LNCAP (cell line): ENCODE data around the gene DDX10.

Experiments used
- TF ChIP-seq, protein P1 (sequence below): fragments of 450-650 bp; IDR thresholded peaks from 2 replicates; pipeline ENCODE4 v1.5.1; 2017; ENCODE audit warnings: mild to moderate bottlenecking

The DDX10 gene

DNA sequence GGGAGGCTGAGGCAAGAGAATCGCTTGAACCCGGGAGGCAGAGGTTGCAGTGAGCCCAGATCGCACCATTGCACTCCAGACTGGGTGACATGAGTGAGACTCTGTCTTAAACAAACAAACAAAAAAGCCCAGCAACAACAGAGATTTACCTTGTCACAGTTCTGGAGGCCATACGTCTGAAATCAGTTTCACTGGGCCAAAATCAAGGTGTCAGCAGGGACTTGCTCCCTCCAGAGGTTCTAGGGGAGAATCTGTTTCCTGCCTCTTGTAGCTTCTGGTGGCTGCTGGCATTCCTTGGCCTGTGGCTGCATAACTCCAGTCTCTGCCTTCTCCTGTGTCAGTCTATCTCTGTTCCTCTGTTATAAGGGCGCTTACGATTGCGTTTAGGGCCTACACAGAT is 1.5 kb downstream of the DDX10 start:
- TF ChIP-seq, protein P1, sequence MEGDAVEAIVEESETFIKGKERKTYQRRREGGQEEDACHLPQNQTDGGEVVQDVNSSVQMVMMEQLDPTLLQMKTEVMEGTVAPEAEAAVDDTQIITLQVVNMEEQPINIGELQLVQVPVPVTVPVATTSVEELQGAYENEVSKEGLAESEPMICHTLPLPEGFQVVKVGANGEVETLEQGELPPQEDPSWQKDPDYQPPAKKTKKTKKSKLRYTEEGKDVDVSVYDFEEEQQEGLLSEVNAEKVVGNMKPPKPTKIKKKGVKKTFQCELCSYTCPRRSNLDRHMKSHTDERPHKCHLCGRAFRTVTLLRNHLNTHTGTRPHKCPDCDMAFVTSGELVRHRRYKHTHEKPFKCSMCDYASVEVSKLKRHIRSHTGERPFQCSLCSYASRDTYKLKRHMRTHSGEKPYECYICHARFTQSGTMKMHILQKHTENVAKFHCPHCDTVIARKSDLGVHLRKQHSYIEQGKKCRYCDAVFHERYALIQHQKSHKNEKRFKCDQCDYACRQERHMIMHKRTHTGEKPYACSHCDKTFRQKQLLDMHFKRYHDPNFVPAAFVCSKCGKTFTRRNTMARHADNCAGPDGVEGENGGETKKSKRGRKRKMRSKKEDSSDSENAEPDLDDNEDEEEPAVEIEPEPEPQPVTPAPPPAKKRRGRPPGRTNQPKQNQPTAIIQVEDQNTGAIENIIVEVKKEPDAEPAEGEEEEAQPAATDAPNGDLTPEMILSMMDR, result no peak

DNA sequence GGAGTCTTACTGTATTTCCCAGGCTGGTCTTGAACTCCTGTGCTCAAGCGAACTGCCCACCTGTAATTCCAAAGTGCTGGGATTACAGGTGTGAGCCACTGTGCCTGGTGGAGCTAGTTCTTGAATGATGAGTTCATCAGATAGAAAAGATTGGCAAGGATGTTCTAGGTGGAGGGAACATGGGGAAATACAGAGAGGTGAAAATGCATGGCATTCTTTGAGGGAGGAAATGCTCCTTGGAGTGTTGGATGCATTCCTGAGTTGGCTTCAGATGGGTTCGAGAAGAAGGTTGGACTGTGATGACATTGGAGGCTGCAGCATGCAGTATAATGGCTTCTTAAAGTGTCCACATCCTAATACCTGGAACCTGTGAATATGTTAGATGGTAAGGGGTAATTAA is 4.4 kb downstream of the DDX10 start:
- TF ChIP-seq, protein P1, result no peak

DNA sequence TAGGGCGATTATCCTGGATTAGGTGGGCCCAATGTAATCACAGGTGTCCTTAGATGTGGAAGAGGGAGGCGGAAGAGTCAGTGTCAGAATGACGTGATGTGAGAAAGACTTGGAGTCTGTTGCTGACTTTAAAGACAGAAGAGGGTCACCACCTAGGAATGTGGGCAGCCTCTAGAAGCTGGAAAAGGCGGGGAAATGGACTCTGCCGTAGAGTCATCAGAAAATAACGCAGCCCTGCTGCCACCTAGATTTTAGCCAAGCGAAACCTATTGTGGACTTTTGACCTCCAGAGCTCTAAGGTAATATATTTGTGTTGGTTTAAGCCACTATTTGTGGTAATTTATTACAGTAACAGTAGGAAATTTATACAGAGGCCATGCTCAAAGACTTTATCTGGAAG is 4.8 kb downstream of the DDX10 start:
- TF ChIP-seq, protein P1, result no peak

DNA sequence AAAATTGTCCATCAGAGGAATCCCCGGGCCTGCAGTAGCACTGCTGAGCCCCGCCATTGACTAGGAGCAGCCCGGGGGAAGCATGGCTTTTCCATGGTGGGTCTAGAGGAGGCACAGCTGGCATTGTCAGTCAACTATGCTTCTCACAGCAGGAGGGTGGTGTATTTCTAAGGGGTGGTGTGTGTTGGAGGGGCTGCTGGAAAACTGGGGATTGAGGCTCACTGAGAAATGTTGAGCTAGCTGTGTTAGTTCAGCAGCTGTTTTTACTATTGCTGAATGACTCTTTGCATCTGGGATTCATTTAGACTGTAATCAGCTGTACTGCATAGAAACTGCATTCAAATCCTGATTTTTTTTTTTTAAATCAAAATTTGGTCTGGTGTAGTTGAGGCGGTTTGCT is 5.6 kb downstream of the DDX10 start:
- TF ChIP-seq, protein P1, result no peak

DNA sequence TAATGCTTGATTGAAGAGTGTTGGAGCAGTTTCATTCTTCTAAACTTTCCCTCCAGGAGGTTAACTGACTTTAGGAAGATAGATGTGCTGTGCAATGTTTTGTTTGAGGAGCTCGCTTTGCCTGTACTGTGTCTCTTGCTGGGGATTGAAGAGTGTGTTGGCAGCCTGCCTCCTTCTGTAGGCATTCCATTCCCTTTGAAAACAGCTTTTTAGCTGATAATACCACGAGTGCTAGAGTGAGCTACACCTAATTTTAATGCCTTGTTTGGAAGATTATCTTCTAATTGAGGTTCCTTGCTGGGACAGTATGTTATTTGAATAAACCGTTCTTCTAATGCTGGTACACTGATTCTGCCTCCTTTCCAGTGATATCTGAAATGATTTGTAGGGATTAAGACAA is 7.2 kb downstream of the DDX10 start:
- TF ChIP-seq, protein P1, result no peak

DNA sequence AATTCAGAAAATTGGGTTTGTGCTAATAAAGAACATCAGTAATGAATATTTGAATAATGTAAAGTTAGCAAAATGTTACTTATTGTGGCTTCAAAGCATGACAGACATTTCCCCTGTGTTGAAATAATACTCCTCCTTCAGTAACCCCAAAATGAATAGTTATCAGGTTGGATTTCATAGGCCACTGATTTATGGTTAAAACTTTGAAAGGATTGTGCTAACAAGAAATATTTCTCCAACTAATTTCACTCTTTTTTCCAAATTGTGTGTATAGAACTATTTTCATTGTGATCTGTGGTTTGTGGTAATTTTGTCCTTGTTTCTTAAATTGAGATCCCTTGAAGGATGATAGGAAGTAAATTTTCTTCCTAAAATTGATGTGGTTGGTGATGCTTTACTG is 7.9 kb downstream of the DDX10 start:
- TF ChIP-seq, protein P1, result no peak

DNA sequence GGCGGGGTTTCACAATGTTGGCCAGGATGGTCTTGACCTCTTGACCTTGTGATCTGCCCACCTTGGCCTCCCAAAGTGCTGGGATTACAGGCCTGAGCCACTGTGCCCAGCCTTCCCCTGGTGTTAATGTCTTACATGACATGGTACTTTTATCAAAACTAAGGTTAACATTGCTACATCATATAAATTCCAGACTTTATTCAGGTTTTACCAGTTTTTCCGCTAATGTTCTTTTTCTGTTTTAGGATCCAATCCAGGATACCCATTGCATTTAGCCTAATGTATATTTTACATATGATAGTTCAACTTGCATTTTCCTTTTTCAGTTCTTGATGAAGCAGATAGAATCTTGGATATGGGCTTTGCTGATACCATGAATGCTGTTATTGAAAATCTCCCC is 14.2 kb downstream of the DDX10 start:
- TF ChIP-seq, protein P1, result no peak

DNA sequence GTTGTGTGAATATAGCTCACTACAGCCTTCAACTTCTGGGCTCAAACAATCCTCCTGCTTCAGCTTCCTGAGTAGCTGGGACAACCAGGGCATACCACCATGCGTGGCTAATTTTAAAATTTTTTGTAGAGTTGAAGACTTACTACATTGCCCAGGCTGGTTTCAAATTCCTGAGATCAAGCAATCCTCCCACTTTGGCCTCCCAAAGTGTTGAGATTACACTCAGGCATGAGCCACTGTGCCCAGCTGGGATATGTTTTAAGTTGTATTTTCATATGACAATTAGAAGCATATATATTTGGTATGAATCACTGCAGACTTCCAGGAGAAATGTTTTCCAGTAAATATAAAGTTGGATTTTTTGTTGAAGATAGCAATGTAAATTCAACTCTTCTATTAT is 15.4 kb downstream of the DDX10 start:
- TF ChIP-seq, protein P1, result no peak
